Skeletal muscle cell (primary cell): ENCODE results near the gene ADCY9.
"Not testable (repeated sequence)": the region's sequence is repeated elsewhere in the genome, so short reads cannot be mapped to it uniquely, and the experiment has no call there.

Source experiments
- DNase-seq: peaks from one replicate; pipeline ENCODE4 v3.0.0-alpha.2; 2010; ENCODE audit warnings: low read depth
- H3K4me3 ChIP-seq: 2 replicates; pipeline ENCODE4 v1.5.1; 2011; ENCODE audit warnings: low read depth, mild to moderate bottlenecking, control low read depth, low read length, moderate library complexity

The ADCY9 gene

DNA sequence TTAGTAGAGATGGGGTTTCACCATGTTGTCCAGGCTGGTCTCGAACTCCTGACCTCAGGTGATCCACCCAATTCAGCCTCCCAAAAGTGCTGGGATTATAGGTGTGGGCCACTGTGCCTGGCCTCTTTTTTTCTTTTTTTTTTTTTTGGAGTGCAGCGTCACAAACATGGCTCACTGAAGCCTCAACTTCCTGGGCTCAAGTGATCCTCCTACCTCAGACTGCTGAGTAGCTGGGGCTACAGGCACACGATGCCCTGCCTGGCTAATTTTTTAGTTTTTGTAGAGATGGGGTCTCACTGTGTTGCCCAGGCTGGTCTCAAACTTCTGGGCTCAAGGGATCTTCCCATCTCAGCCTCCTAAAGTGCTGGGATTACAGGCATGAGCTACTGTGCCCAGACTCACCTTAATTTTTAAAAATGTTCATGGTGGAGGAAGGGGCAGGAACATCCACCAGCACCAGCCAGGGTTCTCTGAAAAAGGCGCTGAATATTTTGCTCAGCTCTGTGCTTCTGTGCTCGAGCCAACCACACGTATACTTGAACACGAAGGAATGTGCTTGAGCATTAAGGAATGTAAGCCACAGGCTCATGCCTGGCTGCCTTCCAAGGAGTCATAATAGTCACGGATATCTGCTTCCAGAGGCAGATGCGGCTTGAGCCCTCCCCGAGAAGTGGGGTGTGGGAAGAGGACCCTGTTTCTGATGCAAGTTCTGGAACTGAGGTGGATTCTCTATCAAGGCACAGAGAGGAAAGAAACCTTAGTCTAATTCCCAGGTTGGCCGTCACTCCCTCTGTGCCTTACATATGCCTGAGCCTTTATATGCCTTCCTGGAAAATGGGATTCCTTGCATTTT is 170.3 kb downstream of the ADCY9 start:
- DNase-seq = peak; percentile 95
- H3K4me3 ChIP-seq = no peak overlapping the region

DNA sequence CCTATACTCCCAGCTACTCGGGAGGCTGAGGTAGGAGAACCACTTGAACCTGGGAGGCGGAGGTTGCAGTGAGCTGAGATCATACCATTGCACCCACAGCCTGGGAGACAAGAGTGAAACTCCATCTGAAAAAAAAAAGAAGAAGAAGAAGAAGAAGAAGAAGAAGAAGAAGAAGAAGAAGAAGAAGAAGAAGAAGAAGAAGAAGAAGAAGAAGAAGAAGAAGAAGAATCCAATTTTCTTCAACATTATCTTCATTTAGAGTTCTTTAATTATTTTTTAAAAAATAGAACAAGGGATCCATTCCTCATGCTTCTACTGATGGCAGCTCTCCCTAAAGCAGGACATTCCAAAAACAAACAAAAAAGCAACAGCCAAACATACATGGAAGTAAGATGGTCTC is 171.8 kb downstream of the ADCY9 start:
- not testable (repeated sequence) for H3K4me3 ChIP-seq, DNase-seq

DNA sequence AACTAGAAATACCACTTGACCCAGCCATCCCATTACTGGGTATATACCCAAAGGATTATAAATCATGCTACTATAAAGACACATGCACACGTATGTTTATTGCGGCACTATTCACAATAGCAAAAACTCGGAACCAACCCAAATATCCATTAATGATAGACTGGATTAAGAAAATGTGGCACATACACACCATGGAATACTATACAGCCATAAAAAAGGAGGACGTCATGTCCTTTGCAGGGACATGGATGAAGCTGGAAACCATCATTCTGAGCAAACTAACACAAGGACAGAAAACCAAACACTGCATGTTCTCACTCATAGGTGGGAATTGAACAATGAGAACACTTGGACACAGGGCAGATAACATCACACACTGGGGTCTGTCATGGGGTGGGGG is 174.1 kb downstream of the ADCY9 start:
- not testable (repeated sequence) for DNase-seq, H3K4me3 ChIP-seq

DNA sequence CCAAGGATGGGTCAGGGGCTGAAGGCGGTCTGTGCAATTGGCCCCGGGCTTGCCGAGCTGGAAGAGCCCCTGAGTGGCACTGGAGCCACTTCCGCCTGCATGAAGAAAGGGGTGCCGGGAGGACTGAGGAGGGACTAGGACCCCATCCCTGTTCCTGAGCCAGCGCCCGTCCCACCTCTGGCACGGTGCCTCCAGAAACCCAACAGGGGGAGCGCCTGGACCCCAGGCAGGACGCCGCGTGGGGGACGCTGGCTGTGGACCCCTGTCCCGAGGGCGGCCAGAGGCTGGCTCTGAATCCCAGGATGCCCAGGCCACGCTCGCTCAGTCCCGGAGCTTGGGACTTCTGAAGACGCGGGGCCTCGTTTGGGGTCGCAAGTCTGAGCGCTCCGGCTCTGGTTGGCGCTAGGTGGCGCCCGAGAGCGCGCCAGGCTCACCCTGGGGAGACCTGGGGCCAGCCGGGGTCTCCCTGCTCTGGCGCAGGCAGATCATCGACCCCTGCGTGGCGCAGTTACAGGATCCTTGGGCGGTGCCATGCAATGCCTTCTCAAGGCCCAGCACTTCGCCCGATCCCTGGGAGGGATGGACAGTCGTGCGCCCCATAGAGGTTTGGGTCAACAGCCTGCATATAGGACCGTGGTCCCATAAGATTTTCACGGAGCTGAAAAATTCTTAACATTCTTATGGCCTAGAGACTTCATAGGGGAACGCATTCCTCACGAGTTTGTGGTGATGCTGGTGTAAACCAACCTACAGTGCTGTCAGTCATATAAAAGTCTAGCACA is 177.2 kb downstream of the ADCY9 start:
- DNase-seq = no peak
- H3K4me3 ChIP-seq = peak overlapping the region; percentile 49

DNA sequence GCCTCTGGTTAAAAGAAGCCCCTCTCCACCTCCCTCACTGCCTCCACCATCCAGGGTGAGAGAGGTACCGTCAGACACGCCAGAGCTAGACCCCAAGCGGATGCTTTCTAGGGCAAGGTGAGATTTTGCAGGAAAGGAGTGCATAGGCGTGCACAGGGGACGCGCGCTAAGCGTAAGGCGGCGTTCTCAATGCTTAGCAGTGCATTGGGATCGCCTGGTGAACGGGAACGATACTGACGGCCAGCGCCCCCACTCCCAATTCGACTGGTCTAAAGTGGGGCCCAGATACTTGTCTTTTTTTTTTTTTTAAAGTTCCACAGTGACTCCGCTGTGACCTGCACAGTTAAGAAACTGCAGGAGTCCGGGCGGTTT is 177.8 kb downstream of the ADCY9 start:
- H3K4me3 ChIP-seq = peak overlapping the region; percentile 49
- DNase-seq = no peak

DNA sequence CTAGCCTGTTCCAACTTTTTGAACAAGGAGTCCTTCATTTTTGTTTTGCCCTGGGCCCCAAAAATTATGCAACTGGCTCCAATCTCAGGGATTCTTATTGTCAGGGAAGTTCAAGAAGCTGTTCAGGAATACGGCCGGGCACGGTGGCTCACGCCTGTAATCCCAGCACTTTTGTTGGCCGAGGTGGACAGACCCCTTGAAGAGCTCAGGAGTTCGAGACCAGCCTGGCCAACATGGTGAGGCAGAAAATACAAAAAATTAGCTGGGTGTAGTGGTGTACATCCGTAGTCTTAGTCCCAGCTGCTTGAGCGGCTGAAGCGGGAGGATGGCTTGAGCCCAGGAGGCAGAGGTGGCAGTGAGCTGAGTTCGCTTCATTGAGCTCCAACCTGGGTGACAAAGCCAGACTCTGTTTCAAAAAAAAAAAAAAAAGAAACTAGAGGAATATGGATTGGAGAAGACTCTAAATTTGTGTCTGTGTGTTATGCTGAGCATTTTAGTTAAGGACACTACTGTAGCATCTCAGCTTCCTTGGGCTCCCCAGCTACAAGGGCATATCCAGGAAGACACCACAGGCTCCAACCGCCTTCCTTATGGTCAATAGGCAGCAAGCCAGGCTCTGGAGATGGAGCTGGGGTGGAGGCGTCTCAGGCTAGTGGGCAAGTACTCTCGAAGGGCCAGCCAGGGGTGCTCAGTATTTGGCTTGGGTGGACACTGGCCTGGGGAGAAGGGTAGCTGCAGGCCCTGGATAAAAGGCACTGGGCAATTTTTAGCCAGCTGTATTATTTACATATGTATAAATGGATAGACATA is 179.0 kb downstream of the ADCY9 start:
- no peak for DNase-seq
- no peak overlapping the region for H3K4me3 ChIP-seq

DNA sequence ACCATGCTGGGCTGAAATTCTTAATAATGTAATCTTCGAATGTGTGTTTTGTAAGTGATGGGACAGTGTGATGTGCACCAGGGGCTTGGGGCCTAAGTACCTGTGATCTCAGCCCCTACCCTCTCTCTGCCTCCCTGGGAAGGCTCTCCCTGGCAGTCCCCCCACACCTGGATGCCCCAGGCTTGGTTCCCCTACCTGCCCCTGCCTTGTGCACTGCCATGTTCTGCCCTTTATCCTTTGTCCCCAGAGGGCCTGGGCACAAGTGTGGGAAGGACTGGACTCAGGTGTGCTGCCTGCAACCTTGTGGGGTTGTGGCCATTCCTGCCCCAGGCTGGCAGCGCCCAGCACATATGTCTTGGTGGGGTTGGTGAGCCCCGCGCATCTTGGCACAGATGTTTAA is 180.3 kb downstream of the ADCY9 start:
- no peak overlapping the region for H3K4me3 ChIP-seq
- no peak for DNase-seq

DNA sequence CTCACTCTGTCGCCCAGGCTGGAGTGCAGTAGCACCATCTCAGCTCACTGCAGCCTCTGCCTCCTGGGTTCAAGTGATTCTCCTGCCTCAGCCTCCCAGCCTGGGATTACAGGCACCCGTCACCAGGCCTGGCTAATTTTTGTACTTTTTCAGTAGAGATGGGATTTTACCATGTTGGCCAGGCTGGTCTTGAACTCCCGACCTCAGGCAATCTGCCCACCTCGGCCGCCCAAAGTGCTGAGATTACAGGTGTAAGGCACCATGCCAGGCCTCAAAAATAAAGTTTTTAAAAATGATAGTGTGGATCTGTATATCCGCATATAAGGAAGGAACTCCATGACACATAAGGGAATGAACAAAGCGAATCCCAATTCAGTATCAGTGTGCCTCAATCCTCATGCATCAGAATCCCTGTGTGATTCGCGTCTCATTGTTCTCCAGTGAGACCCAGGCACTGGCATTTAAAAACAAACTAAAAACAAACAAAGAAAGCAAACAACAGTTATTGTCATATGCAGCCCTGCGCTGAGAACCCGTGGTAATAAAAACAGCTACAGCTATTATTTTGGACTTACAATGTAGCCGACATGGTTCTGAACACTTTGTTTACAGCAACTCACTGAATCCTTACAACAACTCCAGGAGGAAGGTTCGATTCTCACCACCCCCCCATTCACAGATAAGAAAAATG is 181.6 kb downstream of the ADCY9 start:
- no peak for DNase-seq
- no peak overlapping the region for H3K4me3 ChIP-seq

DNA sequence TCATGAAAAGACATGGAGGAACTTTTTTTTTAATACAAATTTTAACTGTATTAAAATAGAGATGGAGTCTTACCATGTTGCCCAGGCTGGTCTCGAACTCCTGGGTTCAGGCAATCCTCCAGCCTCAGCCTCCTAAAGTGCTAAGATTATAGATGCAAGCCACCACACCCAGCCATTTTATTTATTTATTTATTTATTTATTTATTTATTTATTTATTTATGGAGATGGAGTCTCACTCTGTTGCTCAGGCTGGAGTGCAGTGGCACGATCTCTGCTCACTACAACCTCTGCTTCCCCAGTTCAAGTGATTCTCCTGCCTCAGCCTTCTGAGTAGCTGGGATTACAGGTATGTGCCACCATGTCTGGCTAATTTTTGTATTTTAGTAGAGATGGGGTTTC is 189.1 kb downstream of the ADCY9 start:
- not testable (repeated sequence) for H3K4me3 ChIP-seq, DNase-seq

DNA sequence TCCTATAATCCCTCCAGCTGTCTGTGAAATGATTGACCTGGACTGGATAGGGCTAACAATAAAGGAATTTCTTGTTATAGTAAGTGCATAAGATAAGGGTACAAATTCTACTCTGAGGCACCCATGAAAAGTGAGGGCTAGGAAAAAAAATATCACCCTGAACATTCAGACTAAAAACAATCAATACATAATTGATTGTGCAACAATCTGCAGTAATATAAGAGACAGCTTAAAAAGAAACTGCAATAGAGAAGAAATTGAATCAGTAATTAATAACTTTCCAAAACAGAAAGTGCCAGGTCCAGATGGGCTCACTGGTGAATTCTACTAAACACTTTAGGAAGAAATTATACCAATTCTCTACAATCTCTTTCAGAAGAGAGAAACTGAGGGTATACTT is 191.5 kb downstream of the ADCY9 start:
- DNase-seq = no peak
- no peak overlapping the region for H3K4me3 ChIP-seq

DNA sequence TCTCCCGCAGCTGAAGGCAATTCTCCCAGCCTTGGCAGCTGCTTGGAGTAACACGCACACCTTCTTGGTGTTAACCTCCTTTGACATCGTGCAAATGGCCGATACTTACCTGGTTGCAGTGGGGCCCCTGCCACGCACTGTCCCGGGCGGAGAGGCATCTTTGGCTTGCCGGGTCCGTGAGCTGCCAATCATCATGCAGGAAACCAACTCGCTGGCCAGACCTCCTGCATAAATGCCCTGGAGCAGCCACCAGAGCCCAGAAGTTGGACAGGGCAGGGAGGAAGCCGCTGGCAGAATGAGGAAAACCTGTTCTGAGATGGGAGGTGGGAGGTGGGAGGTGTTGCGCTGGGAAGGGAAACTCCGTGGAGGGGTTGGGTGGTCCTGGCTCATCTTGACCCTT is 194.0 kb downstream of the ADCY9 start:
- no peak overlapping the region for H3K4me3 ChIP-seq

DNA sequence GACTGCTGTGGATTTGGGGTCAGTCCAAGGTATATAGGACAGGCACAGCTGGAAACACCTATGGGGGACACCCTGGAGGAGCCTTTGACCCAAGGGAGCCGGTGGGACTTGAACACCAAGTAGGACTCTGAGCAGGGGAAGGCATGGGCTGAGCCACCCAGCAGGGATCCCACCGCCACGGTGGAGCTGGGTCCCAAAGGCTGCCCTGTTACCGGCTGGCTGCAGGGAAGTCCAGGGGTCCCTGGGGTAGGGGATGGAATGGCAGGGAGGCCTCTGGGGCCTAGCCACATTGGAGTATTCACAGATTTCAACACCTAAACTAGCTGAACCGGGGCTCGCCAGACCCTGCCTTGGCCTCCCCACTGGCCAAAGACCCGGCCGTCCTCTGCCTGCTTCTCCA is 196.0 kb downstream of the ADCY9 start:
- DNase-seq = no peak
- no peak overlapping the region for H3K4me3 ChIP-seq

More for the DNA sequence above, 194.0 kb downstream of the ADCY9 start:
- DNase-seq = no peak

DNA sequence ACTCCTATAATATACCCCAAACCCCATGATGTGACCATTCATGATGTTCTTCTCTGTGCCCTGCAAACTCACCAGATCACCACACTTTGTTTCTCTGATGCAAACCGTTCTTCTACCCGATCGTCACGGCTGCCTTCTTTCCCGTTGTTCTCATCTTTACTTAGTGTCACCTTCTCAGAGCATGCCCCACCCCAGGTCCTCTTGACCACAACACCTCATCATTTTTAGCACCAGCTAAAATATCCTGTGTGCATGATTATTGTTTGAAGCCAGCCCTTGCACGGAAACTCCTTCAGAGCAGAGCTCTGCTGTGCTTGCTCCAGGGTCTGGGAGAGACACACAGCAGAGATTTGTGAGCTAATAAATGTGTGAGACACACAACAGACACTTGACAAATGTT is 196.8 kb downstream of the ADCY9 start:
- no peak for DNase-seq
- no peak overlapping the region for H3K4me3 ChIP-seq

DNA sequence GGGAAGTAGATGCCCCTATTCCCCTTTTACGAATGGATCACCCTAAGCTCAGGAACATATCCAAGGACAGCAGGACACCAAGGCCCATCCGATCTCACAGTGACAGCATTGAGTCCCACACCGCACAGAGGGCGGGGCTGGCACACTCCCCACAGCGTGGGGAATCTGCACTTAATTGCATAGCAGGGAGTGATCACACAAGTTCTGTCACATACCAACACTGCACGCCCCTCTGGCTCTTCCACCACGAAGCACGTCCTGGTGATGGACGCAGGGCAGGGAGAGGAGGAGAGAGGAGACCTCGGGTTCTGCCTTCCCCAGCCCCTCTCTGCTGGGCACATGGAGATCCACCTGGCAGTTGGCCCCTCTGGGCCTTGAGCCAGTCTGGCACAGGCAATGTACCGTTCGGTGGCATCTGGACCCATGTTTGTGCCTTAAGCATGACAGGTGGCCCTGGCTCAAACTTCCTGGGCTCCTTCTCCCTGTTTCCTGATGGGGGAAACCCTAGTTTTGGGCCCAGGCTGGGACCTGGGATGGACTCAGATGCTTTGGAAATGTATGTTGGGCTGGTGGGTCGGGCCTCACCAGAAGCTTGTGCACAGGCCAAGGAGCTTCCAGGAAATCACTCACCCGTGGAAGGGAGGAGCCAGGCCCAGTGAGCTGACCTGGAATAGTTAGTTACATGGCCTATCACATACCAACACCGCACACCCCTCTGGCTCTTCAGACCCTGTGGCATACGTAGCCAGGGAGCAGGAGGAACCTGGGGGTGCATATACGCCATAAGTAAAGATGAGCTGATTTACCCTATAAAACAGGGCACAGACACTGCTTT is 200.6 kb downstream of the ADCY9 start:
- H3K4me3 ChIP-seq = no peak overlapping the region
- no peak for DNase-seq

DNA sequence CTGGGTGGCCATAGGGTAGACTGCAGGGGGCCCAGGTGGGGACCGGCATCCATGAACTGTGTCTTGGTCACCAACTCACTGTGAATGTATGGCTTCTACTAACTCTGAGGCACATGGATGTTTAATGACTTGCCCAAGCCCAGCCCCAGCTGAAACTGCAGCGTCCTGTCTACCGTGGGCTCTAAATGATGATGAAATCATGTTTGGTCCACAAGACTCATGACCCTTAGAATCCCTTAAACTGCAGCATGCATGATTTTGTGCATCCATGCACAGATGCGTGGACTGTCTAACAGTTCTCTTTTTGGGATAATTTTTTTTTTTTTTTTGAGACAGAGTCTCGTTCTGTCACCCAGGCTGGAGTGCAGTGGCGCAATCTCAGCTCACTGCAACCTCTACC is 203.3 kb downstream of the ADCY9 start:
- H3K4me3 ChIP-seq = no peak overlapping the region
- DNase-seq = no peak
